HG03039 (cell line): ENCODE results near the gene MS4A15.

Source experiments
- ATAC-seq: cut with Tn5 transposase; IDR thresholded peaks from one replicate; pipeline ENCODE4 v1.9.1; 2021; ENCODE audit warnings: mild to moderate bottlenecking, moderate library complexity; ENCODE audit not compliant: unreplicated experiment

MS4A15 gene

GRCh38 chr11:60776167-60776566, 19.5 kb downstream of the MS4A15 start:
- no peak for ATAC-seq

GRCh38 chr11:60777106-60777505, 20.4 kb downstream of the MS4A15 start:
- no peak for ATAC-seq

GRCh38 chr11:60777572-60777971, 20.9 kb downstream of the MS4A15 start:
- ATAC-seq = no peak

DNA sequence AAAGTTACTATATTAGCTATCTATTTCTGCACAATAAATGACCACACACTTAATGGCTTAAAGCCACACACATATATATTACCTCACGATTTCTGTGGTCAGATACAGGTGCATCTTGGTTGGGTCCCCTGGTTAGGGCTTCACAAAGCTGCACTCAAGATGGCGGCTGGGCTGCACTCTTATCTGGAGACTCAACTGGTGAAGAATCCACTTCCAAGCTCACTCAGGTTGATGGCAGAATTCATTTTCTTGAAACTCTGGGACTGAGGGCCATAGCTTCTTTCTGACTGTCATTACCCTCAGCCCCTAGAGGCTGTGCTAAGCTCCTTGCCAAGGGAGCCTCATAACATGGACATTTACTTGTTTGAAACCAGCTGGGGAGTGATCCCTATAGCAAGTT, 23.4 kb downstream of the MS4A15 start:
- no peak for ATAC-seq

DNA sequence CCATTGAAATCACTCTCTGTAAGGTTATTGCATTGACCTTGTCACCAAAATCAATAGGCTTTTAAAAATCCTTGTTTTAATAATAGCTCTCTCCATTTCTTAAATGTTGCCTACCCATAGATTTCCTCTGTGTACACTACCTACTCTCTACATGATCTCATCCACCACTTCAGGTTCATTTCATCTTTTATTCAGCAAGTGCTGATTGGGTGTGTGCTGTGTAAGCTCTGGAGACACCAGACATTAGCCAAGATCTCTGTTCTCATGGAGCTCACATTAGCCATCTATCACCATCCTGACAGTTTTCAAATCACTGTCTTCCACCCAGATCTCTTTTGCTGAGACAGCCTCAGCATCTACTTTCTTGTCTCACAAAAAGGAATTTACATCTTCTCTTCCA, 24.1 kb downstream of the MS4A15 start:
- ATAC-seq = no peak

DNA sequence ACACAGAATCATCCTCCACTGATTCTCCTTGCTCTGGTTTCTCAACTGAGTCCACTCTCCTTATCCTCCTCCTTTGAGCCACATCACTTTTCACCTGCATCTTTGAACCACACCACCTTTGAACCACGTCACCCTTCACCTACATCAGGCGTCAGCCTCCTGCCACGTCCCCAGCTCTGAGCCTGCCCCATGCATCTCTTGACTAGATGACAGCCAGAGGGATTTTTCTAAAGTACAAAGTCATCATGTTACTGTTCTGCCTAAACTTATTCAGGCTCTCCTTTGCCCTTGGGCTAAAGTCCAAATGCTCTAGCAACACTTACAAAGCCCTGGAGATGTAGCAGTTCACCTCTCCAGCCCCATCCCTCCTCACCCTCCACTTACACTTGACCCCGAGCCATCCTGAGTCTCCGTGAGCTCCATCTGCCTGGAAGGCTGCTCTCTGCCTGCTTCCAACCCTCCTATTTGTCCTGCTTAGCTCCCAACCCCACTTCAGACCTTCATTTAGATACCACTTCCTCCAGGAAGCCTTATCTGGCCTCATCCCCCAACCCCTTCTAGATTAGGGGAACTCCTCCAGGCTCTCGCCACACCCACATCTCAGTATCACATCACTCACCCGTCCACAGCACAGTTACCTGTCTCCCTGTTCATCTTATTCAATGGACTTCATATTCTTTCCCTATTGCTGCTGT, 24.8 kb downstream of the MS4A15 start:
- no peak for ATAC-seq

DNA sequence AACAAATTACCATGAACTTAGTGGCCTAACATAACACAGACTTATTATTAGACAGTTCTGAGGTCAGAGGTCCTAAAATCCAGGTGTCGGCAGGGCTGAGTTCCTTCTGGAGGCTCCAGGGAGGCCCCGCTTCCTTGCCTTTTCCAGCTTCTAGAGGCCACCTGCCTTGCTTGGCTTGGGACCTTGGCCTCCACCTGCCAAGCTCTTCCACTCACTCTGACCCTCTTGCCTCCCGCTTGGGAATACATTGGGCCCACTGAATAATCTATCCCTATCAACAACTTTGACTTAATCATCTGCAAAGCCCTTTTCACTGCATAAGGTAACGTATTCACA, 25.3 kb downstream of the MS4A15 start:
- ATAC-seq = no peak

DNA sequence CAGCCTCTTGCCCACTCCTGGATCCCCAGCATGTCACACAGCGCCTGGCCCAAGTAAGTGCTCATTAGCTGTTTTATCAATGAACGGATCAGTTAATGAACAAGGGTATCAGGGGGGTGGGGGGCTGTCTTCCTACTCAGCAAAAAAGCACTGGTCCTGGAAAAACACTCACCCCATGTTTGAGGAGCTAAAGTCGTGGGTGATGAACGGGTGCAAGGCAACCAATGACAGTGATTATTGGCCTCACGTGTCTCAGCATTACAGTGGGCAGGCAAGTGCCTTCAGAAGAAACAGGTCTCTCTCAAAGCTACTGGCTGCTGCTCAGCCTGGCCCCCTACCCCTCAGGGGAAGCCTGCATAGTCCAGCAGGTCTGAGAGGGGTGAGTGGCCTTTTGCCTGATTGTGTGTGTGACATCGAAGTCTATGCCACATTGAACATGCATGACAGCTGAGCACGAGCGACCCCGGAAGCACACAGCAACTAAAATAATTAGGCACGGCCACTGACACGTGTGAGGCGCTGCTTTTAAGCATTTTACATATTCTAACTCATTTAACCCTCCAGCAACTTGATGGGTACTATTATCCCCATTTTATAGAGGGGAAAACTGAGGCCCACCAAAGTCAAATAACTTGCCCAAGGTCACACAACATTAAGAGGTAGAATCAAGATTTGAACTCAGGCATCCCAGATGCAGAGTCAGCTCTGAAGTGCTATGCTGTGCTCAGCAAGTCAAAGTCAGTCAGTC, 25.9 kb downstream of the MS4A15 start:
- ATAC-seq = no peak

DNA sequence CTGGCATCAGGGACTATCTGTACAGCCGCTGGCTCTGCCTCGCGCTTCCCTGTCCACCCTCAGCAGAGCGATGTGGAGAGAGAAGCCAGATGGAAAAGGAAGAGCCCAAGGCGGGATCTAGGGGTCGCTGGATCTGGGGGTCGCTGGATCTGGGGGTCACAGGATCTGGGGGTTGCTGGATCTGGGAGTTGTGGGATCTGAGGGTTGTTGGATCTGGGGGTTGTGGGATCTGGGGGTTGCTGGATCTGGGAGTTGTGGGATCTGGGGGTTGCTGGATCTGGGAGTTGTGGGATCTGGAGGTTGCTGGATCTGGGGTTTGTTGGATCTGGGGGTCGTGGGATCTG, 26.4 kb downstream of the MS4A15 start:
- ATAC-seq = no peak

DNA sequence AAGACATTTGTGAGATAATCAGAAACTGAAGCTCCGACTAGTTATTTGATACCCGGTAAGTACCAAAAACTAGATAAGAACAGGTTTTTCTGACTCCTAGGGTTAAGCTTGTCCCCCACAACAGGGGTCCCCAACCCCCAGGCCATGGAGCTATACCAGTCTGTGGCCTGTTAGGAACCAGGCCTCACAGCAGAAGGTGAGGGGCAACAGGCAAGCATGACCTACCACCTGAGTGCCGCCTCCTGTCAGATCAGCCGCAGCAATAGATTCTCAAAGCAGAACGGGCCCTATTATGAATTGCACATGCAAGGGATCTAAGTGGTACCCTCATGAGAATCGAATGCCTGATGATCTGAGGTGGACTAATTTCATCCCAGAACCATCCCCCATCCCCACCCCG, 27.2 kb downstream of the MS4A15 start:
- no peak for ATAC-seq

DNA sequence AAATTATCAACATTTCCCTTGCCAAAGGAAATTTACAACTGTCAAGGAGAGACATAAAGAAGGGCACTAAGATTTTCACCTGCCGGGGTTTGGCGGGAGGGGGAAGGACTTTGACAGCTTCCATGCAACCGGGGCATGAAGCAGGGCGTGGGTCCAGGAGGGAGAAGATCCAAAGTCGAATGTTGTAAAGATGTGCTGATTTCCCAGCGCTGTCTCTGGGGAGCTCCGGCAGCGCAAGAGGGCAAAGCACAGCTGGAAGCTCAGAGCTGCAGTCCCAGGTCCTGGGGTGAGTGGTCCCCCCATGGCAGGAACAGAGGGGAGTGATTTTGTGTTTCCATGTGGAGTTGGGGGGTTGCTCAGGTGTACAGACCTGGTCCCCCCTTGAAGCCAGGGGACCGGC, 28.5 kb downstream of the MS4A15 start, which contains the start of gene MS4A10:
Gene MS4A10 (plus strand): TSS at position 198 of the 400 bp plus-strand sequence. CDS start 5,003 bp downstream, outside the sequence.
- ATAC-seq = no peak

DNA sequence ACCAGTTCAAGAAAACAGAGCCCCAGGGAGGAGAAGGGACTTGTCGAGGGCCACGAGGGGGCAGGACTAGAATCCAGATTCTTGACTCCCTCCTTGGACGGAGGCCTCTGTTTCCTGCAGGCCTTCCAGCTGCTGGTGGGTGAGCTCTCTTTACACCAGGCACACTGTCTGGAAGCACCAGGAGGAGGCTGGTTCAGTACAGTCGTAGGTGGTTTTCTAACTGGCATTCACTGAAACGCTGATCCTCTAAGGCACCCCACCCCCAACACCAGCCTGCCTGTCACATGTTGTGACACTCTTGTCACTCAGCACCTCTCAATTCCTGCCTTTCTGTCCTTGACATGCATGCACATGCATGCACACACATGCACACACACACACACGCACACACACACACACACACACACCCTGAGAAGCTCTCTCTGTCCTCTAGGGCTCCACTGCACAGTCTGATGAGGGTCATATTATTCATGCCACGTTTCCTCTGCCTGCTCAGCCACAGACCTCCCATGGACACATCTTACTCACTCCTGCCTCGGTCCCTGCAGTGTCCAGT, 29.2 kb downstream of the MS4A15 start:
- no peak for ATAC-seq

- no peak for ATAC-seq
Observed at GRCh38 chr11:60786811-60787567, 30.3 kb downstream of the MS4A15 start.

DNA sequence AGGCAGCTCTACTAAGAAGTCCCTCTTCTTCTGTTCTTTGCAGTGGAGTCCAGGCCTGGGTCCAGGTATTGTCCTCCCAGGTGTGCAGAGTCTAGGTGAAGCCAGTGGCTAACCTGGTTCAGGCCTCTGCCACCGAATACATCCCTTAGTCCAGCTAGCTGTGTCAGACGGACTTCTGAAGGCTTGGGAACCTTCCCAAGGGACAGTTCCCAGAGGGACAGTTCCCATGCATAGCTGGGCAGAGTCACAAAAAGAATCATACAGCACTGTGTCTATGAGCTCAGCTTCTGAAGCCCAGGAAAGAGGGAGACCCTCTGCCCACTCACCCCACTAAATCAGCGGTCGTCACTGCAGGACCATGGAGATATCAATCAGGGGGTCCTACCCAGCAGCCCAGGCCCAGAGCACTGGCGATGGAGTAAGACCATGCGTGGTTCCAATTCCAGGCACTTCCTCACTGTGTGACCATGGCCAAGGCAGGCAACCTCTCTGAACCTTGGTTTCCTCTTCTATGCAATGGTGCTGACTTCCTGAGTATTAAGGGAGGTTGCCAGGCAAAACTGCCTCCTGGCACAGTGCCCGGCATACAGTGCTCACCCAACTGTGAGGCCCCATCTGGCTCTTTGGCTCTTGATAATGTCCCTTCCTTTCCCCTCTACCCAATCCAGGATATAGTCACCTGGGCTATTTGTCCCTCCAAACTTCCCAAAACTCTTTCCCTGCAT, 31.9 kb downstream of the MS4A15 start:
- ATAC-seq = no peak

- ATAC-seq = no peak
Observed at GRCh38 chr11:60790726-60791125, 34.1 kb downstream of the MS4A15 start.

- ATAC-seq = no peak
Observed at GRCh38 chr11:60791153-60791933, 34.7 kb downstream of the MS4A15 start.

GRCh38 chr11:60792521-60792920, 35.9 kb downstream of the MS4A15 start:
- no peak for ATAC-seq

DNA sequence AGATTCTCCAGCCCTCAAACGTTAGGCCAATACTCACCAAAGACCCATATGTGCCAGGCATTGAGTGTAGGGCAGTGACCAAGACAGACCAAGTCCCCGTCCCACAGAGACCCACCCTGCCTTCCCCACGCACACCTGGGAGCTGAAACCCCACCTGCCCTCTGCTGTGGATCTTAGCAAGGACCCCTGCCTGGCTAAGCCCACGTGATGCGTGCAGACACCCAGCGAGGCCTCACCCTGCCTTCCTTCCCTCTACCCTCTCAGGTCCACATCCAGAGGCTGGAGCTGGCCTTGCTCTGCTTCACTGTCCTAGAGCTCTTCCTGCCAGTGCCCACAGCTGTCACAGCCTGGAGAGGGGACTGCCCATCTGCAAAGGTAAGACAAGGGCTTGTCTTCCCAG, 38.6 kb downstream of the MS4A15 start:
- ATAC-seq = no peak

GRCh38 chr11:60797846-60798630, 41.4 kb downstream of the MS4A15 start:
- ATAC-seq = no peak
